C4-2B (cell line): ENCODE results near the gene TRPC3.

Experiments used
- CTCF ChIP-seq: fragments of 450-650 bp; conservative IDR thresholded peaks from 2 replicates; pipeline ENCODE4 v1.5.1; 2017; ENCODE audit warnings: mild to moderate bottlenecking
- ZFX ChIP-seq: fragments of 450-650 bp; IDR thresholded peaks from 2 replicates; pipeline ENCODE4 v1.6.1; 2017

DNA sequence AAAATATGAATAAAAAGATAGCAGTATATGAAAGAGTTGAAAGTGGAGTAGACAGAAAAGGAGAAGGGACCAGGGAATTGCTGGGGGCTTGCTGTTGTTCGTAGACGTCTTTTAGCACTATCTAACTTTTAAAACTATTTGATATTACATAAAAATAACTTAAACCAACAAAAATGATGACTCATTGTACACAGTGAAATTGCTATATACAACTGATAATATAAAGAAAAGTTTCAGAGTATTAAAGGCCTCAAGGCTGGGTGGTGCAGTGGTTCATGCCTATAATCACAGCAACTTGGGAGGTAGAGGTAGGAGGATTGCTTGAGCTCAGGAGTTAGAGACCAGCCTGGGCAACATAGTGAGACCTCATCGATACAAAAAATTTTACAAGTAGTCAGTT, 5.2 kb downstream of the TRPC3 start:
- TF ChIP-seq CTCF (no peak), ZFX (no peak)
